ENCODE data around the gene MFSD6.
"Not testable (repeated sequence)": the region's sequence is repeated elsewhere in the genome, so short reads cannot be mapped to it uniquely, and the experiment has no call there.

MFSD6 gene

DNA sequence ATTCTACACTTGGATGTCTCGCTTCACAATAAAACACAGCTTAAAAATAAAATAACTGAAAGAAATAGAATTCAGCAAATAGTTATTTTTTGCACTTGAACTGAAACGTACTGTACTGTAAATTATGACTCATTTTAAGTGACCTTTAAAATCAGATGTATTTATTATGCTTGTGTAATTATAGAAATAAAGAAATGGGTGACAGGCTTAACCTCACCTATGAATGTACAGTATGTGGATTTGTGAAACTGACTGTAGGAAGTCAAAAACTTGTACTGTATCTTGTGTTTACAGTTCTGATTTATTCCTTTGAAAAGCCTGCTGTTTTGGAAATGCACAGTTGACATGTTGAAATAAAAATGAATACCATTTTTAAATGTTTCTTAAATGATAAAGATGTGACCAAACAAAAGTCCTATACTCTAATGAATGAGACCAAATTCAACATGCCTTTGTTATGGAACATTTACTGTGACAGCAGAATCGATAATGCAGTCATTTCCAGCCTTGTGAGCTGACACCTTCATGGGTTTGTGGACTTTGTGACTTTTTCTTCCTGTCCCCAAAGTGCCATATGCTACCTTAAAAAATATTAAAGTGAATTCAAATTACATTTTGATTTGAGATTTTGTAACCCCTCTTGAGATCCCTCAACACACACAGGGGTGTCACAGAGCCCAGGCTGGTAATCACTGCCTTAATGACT lies 93.7 kb downstream of the MFSD6 start:
- no peak for DNase-seq (ENCODE audit: low spot score)

DNA sequence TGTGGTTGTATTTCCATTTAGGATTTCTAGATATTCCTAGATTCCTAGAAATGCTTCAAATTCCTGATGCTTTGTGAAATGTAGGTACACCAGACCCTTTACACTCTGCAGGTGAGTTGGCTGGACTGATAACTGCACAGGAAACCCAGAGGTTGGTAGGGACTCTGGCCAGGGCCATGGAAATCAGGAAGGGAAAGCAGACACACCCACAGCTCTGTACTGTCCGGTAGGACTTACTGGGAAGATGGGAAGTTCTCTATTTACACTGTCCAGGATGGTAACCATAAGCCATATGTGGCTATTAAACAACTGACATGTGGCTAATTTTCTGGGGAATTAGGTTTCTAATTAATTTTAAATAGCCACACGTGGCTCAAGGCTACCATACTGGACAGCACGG lies 94.9 kb downstream of the MFSD6 start:
- DNase-seq (ENCODE audit: low spot score): no peak

DNA sequence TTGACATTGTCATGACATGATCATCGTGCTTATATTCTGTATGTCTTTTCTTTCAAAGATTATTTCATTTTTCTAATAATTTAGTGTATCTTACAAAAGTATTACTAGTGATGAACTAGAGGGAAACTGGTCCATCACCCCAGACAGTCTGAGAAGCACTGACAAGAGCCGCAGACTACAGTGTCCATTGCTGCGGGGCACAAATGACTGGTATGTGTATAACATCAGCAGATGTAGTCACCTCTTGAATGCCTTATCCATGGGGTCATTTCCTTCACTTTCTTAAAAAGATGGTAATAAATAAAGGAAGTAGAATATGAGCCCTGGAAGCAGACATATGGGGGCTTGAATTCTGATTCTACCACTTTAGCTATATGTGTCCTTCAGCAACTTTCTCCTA lies 96.8 kb downstream of the MFSD6 start:
- DNase-seq (ENCODE audit: low spot score): no peak

DNA sequence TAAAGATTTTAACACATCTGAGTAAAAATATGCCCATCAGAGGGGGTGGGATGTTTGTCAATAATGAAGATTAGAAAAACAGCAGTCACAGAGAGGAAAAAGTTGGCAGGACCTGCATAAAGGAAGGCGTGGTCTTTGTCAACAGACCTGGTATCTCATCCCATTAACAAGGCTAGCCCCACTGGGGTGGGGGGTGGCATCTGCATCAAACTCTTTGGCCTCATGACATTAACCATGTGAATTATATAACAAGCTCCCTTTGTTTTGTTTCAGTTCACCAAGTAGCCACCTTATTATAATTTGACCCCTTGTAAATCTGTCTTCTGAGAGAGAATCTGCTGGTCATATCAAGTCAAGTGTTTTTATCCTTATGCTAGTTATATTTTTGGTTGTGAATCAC lies 97.5 kb downstream of the MFSD6 start:
- peak; percentile 32 for DNase-seq (ENCODE audit: low spot score)

DNA sequence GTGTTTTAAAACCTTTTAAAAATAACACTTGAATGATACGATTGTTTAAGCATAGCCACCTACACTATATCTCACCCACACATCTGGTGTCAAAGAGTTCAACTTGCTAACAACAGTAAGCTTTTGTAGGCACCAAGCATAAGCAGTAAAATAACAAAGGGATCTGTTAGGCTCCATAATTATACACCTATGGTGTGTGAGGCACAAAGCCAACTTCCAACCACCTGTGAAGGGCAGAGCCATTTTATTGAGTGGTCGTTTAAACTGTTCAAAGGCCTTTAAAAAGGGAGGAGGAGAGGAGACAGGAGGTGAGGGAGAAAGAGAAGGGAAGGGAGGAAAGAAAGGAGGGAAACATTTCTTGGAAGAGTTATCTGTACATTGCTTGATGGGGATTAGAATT lies 98.5 kb downstream of the MFSD6 start:
- DNase-seq (ENCODE audit: low spot score): no peak

DNA sequence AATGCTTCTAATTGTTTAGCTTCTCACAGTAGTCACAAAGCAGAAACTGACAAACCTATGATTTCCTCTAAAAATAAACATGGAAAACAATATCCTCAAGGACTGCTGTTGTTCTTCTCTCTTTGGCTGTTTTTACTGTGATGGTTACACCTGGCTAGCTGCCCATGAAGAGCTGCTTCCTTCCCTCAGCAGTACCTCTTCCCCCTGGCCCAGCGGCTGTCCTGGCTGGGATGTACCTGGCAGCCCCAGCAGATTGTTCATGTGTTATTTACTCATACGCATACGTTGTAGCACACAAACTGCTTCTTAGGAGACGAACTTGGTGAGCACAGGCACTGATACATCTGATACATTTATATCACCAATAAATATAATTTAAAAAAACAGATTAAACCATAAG lies 99.0 kb downstream of the MFSD6 start:
- DNase-seq (ENCODE audit: low spot score): no peak

DNA sequence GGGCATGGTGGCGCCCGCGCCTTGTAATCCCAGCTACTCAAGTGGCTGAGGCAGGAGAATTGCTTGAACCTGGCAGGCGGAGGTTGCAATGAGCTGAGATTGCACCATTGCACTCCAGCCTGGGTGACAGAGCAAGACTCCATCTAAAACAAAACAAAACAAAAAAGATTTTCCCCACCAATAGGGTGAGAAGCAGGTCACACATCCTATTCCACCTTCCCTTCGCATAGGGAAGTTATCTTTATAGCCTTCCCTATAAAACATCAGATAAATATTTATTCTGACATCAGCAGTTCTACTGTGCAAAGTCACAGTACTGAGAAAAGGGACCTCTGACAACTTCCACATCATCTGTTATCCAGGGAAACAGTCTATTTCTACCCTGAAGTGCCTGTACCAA lies 101.7 kb downstream of the MFSD6 start:
- DNase-seq (ENCODE audit: low spot score): not testable (repeated sequence)

DNA sequence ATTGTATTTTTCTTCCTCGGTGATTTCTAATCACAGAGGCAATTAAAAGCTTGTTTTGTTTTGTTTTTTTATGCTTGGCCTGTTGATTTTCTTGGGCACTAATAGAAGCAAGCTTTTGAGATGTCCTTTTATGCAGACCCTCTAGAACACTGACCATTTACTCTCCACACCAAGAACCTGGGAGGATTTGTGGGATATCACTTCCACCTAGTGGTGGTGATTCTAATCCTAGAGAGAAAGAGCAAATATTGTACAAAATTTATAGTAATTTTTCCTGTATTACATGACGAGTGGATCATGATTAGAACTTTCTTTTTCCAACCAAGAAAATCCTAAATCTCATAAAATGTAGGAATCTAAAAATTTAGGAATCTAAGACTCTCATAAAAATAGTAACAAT lies 102.9 kb downstream of the MFSD6 start:
- no peak for DNase-seq (ENCODE audit: low spot score)

DNA sequence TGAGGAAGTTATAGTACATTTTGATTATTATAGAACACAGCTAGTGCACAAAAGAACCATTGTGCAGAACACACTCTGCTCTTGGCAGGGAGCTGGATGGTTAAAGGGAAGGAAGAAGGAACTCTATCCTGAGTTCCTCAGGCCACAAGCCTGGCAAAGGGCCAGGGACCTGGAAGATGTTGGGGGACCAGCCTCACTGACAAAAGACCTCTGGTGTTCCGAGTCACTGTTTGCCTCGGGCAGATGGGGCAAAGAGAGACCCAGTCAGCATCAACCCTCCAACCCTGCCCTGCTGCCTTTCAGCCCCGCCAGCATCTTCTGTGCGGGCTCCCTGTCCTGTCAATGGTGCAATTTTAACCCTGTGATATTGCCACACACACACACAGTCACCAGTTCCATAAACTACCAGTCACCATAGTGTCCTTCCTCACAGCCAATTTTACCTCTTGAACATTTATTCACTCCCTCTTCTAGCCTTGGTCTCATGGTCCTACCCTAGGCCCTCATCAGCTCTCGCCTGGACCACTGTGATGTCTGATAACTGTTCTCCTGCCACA lies 104.5 kb downstream of the MFSD6 start:
- no peak for DNase-seq (ENCODE audit: low spot score)

DNA sequence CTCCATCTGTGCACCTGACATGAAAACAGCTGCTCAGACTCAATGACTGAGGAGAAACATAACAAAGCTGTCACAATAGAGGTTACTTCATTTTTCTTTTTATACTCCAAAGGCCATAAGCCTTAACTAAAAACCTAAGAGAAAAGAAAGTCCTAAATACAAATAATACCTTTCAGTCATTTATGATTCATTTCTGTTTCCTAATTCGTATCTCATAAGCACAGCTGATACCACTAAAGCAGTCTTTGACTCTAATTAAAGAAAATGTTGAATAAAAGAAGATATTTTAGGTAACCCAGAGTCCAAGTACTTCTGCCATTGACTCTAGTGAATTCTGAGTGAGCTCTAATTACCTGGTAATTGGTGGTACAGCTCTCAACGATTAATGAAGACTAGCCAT lies 105.7 kb downstream of the MFSD6 start:
- DNase-seq (ENCODE audit: low spot score): no peak

DNA sequence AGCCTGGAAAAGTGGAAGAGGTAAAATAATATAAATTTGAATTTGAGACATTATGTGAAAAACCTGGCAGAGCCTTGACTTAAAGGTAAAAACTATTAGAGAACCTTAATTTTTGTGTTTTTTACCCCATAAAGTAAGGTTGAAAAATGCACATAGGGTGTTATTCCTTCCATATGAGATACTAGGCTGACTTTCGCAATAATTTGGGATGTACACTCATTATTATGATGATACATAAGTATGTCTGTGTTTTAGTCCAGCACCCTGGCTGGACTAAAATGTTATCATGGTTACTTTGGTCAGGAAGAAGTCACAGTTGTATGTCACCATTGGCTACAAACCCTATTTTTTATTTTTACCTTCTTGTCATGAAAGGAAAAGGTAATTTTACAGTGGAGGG lies 106.5 kb downstream of the MFSD6 start:
- DNase-seq (ENCODE audit: low spot score): no peak

DNA sequence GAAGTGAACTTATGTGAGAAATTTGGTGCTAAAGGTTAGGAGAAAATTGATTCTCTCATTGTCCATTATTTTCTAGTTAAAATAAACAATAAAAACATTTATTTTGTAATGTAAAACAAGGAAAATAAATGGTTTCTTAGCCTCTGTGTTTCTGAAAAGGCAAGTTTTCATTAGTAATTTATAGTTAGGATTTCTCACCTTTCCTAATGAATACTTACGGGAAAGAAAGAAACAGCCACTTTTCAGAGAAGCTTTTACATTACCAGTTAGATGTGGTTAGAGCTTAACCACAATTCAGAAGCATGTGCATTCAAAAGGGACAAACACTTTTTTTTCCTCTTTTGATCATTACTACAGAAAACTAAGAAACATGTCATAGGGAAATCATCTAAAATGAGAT lies 107.5 kb downstream of the MFSD6 start:
- DNase-seq (ENCODE audit: low spot score): no peak

DNA sequence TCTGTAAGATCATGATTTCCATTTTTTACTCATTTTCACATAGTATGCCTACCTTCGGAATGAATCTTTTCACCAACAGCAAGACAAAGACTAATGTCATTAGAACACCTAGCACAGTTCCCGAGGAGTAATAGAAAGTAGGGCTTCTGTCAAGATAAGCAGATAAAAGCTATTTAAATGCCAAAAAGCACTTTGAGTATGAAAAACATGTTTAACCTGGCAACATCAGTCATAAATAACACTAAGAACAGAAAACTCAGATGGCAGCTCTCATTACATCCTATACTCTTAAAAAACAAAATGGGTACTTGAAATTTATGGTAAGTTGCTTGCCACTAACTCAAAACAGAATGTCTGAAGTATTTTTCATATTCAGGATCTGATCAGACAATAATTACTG lies 109.3 kb downstream of the MFSD6 start:
- no peak for DNase-seq (ENCODE audit: low spot score)

DNA sequence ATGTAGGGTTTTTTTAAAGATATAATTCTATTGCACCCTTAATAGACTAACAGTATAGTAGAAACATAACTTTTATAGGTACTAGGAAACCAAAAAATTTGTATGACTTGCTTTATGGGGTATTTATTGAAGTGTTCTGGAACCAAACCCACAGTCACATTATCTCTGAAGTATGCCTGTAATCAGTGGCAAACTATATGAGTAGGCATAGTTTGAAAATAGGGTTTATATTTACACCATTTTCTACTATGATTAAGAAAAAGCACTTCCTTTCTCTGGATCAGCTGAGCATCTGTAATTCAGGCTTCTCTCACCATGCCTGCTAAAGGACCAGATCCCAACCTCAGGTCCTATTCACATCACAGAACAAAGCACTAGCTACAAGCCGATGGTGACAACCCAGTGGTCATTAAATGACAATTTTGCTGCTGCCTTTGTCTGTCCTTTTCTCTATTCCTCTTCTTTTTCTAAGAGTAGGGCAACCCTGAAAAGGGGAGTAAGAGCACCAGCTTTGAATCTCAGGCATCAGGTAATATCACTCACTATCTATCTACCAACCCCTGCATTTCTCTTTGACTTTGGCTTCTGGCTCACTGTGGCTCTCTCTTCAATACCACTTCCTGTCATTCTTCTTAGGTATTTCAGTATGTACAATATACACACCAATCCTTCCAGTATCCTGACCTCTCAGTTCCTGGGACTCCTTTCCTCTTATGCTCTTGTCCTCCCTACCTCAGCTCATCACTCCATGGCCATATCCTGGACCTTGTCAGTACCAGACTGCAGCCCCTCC lies 112.0 kb downstream of the MFSD6 start:
- DNase-seq (ENCODE audit: low spot score): no peak

DNA sequence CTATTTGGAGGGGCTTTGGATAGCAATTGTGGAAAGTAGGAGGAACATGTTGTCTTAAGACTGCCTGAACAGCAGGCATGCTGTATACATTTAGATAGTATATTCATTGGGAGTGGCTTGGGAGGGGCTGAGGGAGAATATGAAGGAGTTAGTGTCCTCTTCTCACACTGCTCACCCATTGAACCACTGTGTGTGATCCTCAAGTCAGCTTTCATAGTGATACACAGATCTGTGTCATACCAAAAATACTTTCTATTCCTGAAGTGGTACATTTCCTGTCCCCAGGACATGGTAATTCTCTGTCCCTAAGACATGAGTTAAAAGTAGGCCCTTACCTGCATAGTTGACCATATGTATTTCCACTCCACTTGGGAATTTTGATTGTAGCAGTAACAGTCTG lies 116.8 kb downstream of the MFSD6 start:
- DNase-seq (ENCODE audit: low spot score): no peak

DNA sequence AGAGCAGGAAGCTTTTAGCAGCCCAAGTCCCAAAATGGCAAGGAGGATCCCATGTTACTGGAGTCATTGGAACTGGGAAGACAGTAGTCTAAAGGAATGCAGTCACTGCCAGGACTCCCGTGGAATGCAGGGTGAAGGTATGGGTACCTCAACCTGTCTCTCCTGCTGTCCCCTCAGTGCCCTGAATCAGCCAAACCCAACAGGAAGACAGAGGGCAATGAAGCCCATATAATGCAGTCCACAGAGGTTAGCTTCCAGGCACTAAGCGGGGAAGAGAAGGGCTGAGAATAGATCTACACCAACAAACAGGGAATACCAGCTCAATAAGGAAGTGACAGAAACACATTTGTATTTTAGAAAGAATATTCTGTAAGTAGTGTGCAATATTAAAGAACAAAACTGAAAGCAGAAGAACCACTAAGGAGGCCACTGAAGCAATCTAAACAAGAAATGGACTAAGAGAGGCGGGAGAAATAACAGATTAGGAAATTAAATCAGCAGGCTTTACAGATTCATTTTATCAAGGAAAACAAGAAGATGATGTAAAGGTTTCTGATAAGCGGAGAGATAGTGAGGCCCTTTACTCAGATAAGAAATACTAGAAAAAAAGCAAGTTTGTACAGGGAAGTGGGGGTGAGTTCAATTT lies 118.1 kb downstream of the MFSD6 start:
- no peak for DNase-seq (ENCODE audit: low spot score)

DNA sequence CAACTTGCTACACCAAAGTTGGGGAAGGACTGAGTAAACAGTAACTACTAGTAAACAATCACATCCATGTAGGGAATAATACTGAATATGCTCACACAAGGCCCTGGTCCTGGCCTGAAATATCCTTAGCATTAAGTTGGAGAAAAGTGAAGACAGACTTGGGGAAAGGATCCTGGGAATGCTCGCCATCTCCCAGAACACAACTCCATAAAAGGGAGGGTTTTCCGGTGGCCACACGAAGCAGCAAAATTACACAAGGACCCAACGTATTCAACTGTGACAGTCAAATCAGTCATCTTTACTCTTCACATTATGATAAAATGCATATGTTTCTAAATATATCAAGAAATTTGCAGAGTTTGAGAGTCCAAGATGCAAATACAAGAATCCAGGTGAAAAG lies 119.1 kb downstream of the MFSD6 start:
- no peak for DNase-seq (ENCODE audit: low spot score)

DNA sequence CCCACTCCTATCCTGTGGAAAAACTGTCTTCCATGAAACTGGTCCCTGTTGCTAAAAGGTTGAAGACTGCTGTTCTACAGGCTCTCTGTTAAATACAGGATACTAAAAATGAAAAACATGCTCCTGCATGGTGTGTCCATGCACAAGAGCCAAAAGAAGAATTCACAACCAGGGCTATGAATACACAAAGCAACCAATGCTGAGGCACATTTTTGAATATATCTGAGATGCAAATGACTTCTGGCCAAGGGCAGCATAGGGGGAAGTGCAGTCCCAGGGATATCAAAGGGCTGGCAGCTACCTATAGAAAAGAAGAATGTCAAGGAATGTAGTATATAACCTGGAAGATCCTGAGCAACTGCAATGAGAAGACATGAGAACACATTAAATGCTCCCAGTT lies 119.8 kb downstream of the MFSD6 start:
- no peak for DNase-seq (ENCODE audit: low spot score)

DNA sequence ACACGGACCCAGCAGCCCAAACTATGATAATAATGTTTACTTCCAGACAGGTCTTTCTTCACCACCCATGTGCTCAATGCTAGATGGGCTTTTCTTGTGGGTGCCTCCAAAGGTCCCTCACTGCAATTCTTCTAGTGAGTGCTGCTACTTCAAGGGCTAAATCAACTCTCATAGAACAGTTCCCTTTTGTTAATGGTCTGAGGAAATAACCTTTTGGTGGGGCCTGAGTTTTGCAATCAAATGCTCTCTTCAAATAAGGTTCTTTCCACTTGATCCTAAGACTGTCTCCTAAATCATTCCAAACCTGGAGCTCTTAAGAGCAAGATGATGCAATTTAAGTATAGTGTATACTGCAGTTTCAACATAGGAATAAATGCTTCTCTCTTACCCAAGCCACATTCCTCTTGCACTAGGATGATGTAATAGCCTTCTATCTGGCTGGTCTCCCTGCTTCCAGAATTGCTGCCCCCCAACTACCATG lies 120.4 kb downstream of the MFSD6 start:
- DNase-seq (ENCODE audit: low spot score): no peak

DNA sequence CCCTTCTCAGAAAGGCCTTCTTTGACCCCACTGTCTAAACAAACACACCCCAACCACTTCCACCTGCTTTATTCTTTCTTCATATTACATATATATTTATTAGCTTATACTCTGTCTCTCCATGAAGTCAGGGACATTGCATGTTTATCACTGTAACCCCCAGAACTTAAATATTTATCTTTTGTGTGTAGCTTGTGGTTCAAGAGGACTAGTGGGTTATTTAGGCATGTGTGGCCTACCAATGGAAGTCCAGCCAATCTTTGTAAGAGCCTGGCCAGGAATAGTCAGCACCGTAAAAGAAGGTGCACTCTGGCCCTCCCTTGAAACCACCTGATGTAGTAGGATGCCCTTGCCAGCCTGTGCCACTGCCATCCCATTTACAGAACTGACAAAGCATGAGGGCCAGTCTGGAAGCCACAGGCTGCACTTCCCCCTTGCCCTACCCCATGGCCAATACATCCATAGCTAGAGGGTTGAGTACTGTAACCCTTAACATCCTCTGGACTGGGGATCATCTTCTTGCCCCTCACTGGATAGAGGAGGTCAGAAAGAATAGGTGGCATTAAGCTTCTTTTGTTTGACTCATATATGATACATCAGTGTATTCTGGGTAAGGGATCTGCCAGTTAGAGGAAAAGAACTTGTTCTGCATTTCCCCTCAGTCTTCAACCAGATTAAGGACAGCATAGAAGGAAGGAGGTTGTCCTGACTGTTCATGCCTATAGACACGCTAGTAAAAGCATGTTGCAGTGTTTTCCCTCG lies 121.5 kb downstream of the MFSD6 start:
- DNase-seq (ENCODE audit: low spot score): no peak

DNA sequence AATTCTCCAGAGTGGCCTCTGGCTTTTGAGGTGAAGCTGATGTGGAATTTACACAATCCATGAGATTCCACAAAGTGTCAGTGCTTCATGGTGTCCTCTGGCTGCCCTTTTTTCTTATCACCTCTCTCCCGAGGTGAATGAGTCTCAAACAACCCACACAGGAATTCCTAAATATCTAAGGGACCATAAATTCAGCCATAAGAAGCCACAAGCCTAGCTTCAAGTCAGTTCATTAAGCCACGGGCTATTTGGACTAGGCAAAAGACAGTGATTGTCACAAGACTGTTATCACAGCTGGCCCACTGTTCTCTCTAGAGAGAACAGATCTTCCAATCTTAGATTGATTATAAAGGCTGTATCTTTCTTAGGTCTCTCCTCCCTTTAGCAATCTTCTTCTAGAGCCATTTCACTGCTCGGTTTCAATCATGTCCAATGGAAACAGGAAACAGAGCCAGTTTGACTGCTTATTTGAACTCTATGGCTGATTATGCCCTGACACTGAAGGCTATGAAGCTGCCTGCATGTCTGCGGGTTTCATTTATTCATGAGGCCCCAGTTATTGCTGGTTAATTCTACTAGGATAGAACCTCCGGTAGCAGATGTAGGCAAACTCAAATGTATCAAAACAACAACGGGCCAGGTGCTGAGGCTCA lies 122.2 kb downstream of the MFSD6 start:
- DNase-seq (ENCODE audit: low spot score): no peak

DNA sequence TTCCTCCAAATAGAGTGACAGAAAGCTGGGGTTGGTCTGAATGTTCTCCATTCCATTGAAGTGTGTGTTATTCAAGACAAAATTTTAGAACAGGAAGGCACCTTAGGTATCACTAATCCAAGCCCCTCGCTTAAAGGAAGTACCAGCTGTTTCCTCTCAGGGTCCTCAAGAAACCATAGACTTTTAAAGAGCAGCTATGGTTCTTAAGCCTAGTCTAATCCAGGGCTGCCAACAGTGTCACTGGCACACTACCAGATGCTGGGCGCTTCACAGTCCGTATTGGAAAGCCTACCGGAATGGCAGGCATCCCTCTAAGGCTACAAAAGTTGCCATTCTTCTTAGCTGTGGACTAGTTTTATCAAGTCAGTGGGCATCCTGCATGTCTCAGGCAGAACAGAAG lies 124.4 kb downstream of the MFSD6 start:
- DNase-seq (ENCODE audit: low spot score): no peak

All from LoVo (cell line).